NCI-H2196 treated with DMSO at 0.1 percent for 48 hours (cell line): ENCODE measurements around the gene U2AF2.

ENCODE experiments used
- DNase-seq: peaks from one replicate; lab custom pipeline; 2025; ENCODE audit not compliant: unreplicated experiment; lab: John Stamatoyannopoulos, UW

U2AF2 gene

GRCh38 chr19:55674841-55675660 is 20.2 kb downstream of the U2AF2 start, which contains the start of gene EPN1:
TSS of gene EPN1 (plus strand) at chr19:55675226. CDS start at chr19:55678628, 3,402 bp downstream.
- DNase-seq = peak; percentile 93

GRCh38 chr19:55675661-55676354 is 21.0 kb downstream of the U2AF2 start:
- no peak for DNase-seq

- no peak for DNase-seq
Observed at GRCh38 chr19:55676383-55676782, 21.5 kb downstream of the U2AF2 start.

DNA sequence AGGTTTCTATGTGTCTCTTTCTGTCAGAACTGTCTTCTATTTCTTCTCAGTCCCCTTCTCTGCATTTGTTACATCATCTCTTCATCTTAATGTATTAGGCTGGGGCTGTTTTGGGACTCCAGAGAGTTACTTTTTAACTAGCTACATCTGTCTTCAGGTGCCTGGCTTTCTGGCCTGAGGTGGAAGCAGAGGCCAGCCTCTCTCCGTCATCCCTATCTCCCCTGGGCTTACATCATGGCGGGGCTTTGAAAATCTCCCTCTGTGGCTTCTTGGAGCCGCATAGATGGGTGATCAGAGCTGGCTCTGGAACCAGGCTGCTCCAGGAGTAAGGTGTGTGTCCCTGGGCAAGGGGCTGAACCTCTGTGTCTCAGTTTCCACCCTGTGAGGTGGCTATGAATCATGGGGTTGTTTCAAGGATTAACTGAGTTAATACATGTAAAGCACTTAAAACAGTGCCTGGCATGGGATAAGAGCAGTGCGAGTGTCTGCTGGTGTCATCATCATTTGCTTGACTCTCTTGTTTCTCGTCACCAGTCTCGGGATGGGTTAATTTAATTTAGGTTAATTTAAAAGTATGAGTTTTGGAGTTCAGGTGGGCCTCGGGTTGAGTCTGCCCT is 22.2 kb downstream of the U2AF2 start:
- no peak for DNase-seq

DNA sequence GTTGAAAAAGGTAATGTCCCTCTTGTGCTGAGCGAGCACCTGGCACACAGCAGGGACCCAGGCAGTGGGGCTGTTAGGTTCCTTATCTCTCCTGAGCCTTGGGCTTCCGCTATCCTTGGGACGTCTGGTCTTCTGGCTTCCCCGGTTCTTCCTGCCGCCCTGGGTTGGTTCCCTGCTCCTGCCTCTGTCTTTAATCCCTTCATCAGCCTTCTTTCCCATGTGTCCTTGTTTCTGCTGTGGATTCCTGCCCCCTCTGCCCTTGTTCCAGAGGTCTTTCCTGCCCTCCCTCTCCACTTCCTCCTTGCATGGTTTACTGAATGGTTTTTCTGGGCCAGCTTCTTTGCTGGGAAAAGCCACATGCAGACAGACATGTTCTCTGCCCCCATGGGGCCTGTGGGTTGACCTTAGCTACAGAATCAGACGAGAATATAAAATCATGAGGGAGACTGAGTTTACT is 22.8 kb downstream of the U2AF2 start:
- DNase-seq = no peak

DNA sequence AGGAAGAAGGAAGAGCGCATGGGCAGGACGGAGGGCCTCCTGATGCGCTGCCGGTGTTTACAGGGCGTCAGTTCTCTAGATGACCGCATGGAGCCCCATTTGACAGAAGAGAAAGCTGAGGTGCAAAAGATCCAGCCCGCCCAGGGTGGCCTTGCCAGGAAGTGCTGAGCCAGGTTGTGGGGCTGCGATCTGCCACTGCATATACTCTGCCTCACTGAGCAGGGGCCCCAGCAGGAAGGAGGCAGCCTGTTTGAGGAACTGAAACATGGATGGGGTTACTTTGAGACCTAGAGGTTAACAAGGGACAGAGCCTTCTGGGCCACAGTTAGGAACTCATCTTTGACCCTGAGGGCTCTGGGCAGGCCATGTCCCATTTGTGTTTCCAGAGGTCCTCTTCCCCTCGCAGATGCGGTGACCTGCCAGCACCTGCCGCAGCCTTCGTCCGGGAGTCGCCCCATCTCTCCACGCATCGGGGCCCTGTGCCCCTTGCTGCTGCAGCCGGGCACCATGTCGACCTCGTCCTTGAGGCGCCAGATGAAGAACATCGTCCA is 23.4 kb downstream of the U2AF2 start:
- DNase-seq = no peak

DNA sequence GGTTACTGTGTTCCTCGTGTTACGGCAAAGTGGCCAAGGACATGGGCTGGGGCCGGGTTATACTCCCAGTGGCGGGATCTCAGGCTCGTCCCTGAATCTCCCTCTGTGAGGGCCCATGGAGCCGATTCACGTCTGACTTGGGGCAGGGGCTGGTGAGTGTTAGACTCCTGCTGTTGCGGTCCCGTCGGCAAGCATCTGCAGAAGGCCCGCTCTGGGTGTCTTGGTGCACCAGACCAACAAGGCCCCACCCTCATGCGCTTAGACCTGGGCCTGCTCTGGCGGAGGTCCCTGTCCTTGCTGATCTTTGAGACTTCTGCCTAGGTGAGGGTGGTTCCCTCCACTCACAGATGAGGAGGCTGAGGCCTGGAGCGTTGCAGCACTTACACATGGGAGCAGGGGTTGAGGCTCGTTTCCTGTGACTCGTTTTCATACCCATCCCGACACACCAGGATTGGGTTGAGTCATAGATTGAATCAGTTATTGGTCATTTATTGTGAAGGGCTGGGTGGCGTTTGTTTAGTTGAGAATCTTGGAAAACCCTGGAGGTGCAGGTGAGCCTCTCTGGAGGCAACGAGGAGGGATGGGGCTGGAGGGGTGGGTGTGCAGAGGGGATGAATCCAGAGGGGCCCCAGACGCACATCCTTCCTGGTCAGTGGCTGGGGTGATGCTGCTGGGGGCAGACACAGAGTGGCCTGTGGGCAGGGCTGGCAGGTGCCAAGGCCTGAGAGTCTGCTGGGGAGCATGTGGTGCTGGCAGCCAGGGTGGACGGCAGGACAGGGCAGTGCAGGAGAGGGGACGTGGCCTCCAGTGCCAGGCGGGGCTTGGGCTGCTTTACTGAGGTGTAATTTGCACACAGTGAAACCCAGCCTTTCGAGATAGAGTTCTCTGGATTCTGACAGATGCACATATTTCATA is 24.8 kb downstream of the U2AF2 start:
- no peak for DNase-seq

DNA sequence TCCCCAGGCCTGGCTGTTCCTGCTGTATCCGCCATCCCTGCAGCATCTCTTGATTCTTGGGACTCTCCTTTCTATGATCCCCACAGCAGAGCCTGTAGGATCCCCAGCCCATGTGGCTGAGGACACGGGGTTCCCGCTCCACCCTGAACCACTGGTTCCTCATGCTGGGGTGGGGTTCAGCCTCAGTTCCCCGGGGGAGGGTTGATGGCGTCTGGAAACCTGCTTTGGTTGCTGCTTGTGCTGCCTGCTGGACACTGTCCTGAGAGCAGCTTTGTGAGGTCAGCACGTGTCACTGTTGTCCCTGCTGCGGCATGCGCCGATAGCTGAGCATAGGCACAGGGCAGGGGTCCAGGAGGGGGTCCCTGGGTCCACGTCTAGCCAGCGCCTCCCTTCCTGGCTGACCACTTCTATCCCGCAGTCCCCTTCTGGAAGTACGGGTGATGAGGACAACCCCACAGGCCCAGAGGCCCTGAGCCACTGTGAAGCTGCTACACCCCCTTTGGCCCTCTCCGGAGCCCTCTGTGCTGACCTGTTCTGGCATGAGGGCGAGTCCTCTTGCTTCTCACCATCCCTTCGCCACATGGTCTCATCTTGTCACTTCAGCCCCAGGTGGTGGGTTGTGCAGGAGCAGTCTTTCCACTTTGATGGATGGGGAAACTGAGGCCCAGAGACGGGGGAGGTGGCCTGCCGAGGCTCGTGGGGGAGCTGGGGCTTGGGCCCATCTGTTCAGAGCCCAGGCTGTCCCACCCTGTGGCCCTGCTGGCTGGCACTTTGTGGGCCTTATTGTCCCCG is 25.7 kb downstream of the U2AF2 start:
- no peak for DNase-seq

DNA sequence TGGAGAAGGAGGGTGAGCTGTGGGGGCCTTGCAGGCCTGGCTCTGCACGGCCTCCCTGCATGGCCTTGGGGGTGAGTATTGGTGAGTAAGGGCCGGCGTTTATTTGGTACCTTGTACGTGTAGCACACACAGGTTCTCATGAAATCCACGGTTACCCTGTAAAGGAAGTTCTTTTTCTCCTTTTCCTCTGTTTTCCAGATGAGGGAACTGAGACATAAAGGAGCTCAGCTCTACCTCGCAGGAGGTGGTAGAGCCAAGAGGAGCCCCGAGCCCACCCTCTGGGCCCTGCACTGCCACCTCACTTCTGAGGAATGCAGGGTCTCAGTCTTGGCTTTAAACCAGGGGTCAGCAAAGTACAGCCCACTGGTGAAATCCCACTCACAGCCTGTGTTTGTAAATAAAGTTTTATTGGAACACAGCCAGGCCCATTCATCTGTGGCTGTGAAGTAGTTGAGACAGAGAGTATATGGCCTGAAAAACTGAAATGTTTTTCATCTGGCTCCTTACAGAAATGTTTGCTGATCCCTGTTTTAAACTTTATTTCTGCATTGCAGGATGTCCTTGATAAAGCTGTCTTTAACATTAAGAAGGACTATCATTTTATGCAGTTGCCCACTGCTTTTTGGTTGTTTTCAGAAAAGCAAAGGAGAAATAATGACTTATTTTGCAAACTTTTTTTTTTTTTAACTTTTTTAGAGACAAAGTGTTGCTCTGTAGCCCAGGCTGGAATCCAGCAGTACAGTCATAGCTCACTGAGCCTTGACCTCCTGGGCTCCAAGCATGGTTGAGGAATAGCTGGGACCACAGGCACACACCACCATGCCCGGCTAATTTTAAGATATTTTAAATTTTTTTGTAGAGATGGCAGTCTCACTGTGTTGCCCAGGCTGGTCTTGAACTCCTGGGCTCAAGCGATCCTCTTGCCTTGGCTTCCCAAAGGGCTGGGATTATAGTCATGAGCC is 26.6 kb downstream of the U2AF2 start:
- no peak for DNase-seq

GRCh38 chr19:55683449-55684261 is 28.8 kb downstream of the U2AF2 start:
- peak; percentile 56 for DNase-seq

GRCh38 chr19:55684946-55685681 is 30.3 kb downstream of the U2AF2 start:
- DNase-seq = no peak

- no peak for DNase-seq
Observed at GRCh38 chr19:55685776-55686175, 30.9 kb downstream of the U2AF2 start.

GRCh38 chr19:55686311-55687050 is 31.6 kb downstream of the U2AF2 start:
- no peak for DNase-seq

DNA sequence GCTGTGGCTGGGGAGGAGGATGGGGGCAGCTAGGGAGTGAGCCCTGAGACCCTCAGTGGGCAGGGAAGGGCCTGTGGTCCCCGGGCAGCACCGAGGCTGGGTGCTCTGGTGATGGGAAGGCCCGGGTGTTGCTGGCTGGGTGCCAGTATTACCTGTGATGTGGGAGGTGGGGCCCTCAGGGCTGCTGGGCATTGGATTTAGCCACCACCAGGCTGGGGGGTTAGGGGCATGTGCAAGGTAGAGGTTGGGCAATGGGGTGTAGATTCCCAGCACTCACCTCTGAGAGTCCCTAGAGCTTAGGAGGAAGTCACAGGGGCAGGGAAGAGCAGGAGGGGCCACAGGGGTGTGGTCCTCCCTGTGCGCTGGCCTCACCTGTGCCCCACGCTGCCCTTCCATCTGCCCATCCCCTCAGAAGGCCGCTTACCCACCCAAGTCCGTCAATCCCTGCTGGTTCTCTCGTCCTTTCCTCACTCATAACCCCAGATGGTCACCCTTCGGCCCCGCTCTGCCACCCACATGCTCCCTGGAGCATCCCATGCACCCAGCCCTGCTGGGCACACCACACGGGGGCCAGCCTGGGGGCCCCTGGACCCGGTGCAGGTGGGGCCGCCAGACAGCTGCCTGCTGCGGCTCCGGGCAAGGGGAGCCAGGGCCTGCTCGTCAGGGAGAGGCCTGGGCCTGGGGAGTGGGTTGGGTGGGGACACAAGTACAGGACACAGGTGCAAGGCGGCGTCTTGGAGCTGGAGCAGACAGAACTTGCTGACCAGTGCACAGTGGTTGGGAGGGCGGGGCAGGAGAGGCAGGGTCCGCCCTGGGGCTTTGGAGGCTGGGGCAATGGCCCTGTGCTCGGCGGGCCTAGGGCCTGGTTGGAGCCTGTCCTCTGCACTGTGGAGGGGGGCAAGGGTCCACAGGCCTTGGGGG is 32.7 kb downstream of the U2AF2 start:
- no peak for DNase-seq
